ENCODE results near the gene BAHCC1. TPM values are rescaled to one million over a fixed set of nuclear protein-coding genes. Genes with fewer than 3 reads are reported as not detected.

Gene BAHCC1
- total RNA-seq, 1 donor from 2014 or later, result 10.7 TPM

GRCh38 chr17:81456091-81456490, 60.8 kb downstream of the BAHCC1 start:
- no peaks in the 10 kb centered on the region for H3K9me3 Mint-ChIP-seq (ENCODE audit: unreplicated experiment)
- H3K27ac Mint-ChIP-seq (ENCODE audit: unreplicated experiment), result no peak overlapping the region
- DNase-seq (ENCODE audit: low spot score), result no peak
- H3K27me3 Mint-ChIP-seq (ENCODE audit: unreplicated experiment), result peaks cover 4% of the 10 kb centered on the region
- peaks cover 7% of the 10 kb centered on the region for H3K4me1 Mint-ChIP-seq (ENCODE audit: unreplicated experiment)
- no peak for TF ChIP-seq CTCF (IDR thresholded peaks at IDR 0.05; ENCODE audit: unreplicated experiment)
- H3K36me3 Mint-ChIP-seq (ENCODE audit: low read depth, unreplicated experiment), result peaks cover 4% of the 10 kb centered on the region
- H3K4me3 Mint-ChIP-seq (ENCODE audit: unreplicated experiment), result no peak overlapping the region

GRCh38 chr17:81456798-81457197, 61.5 kb downstream of the BAHCC1 start:
- DNase-seq (ENCODE audit: low spot score), result peak; percentile 57
- Mint-ChIP-seq H3K4me1 (ENCODE audit: unreplicated experiment) (peaks cover 7% of the 10 kb centered on the region), H3K27ac (ENCODE audit: unreplicated experiment) (no peak overlapping the region), H3K27me3 (ENCODE audit: unreplicated experiment) (peaks cover 1% of the 10 kb centered on the region), H3K4me3 (ENCODE audit: unreplicated experiment) (no peak overlapping the region), H3K9me3 (ENCODE audit: unreplicated experiment) (no peaks in the 10 kb centered on the region), H3K36me3 (ENCODE audit: low read depth, unreplicated experiment) (peaks cover 4% of the 10 kb centered on the region)
- no peak for TF ChIP-seq CTCF (IDR thresholded peaks at IDR 0.05; ENCODE audit: unreplicated experiment)

DNA sequence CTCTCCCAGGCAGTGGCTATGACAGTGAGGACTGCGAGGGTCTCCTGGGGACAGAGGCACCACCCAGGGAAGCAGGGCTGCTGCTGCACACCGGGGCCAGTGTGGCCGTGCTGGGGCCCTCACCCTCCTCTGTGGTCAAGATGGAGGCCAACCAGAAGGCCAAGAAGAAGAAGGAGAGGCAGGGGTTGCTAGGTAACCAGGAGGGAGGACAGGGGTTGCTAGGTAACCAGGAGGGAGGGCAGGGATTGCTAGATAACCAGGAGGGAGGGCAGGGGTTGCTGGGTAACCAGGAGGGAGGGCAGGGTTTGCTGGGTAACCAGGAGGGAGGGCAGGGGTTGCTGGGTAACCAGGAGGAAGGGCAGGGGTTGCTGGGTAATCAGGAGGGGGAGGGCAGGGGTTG, 62.1 kb downstream of the BAHCC1 start:
- Mint-ChIP-seq H3K4me1 (ENCODE audit: unreplicated experiment) (peaks cover 7% of the 10 kb centered on the region), H3K27me3 (ENCODE audit: unreplicated experiment) (peaks cover 1% of the 10 kb centered on the region), H3K27ac (ENCODE audit: unreplicated experiment) (peak overlapping the region; percentile 82), H3K9me3 (ENCODE audit: unreplicated experiment) (no peaks in the 10 kb centered on the region), H3K36me3 (ENCODE audit: low read depth, unreplicated experiment) (peaks cover 4% of the 10 kb centered on the region), H3K4me3 (ENCODE audit: unreplicated experiment) (no peak overlapping the region)
- TF ChIP-seq CTCF (IDR thresholded peaks at IDR 0.05; ENCODE audit: unreplicated experiment), result no peak
- no peak for DNase-seq (ENCODE audit: low spot score)

DNA sequence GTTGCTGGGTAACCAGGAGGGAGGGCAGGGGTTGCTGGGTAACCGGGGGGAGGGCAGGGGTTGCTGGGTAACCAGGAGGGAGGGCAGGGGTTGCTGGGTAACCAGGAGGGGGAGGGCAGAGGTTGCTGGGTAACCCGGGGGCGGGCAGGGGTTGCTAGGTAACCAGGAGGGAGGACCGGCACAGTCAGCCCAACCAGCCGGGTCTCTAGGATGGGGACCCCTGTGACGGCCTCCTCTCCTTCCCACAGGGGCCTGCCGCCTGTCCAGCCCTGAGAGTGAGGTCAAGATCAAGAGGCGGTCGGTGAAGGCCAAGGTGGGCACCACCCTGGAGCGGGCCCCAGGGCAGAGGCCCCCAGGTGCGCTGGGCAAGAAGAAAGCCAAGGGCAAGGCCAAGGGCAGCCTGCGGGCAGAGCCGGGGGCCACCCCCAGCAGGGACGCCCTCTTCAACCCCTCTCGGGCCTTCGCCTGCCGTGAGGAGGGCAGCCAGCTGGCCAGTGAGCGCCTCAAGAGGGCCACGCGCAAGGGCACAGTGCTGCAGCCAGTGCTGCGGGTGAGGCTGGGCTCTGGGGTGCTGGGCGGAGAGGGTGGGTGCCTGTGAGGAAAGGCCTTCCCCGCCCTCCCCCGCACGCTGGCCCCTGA, 62.8 kb downstream of the BAHCC1 start:
- Mint-ChIP-seq H3K36me3 (ENCODE audit: low read depth, unreplicated experiment) (peaks cover 3% of the 10 kb centered on the region), H3K27ac (ENCODE audit: unreplicated experiment) (no peak overlapping the region), H3K4me1 (ENCODE audit: unreplicated experiment) (peaks cover 7% of the 10 kb centered on the region), H3K4me3 (ENCODE audit: unreplicated experiment) (no peak overlapping the region), H3K27me3 (ENCODE audit: unreplicated experiment) (peaks cover 1% of the 10 kb centered on the region), H3K9me3 (ENCODE audit: unreplicated experiment) (no peaks in the 10 kb centered on the region)
- no peak for TF ChIP-seq CTCF (IDR thresholded peaks at IDR 0.05; ENCODE audit: unreplicated experiment)
- DNase-seq (ENCODE audit: low spot score), result no peak

DNA sequence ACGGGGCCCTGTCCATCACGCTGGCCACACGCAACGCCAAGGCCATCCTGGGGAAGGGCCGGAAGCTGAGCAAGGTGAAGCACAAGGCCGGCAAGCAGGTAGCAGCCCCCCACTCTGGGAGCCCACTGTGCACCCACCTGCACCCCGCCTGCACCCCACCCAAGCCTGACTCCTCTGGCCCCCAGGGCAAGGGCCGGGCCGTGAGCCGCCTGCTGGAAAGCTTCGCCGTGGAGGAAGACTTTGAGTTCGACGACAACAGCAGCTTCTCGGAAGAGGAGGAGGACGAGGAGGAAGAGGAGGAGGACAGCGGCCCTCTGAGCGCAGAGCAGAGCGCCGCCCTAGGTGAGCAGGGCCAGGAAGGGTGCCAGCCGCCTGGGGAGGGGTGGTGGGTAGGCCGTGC, 63.4 kb downstream of the BAHCC1 start:
- H3K4me1 Mint-ChIP-seq (ENCODE audit: unreplicated experiment), result peaks cover 4% of the 10 kb centered on the region
- H3K27ac Mint-ChIP-seq (ENCODE audit: unreplicated experiment), result no peak overlapping the region
- H3K4me3 Mint-ChIP-seq (ENCODE audit: unreplicated experiment), result no peak overlapping the region
- TF ChIP-seq CTCF (IDR thresholded peaks at IDR 0.05; ENCODE audit: unreplicated experiment), result no peak
- no peaks in the 10 kb centered on the region for H3K9me3 Mint-ChIP-seq (ENCODE audit: unreplicated experiment)
- no peak for DNase-seq (ENCODE audit: low spot score)
- H3K36me3 Mint-ChIP-seq (ENCODE audit: low read depth, unreplicated experiment), result no peaks in the 10 kb centered on the region
- peaks cover 1% of the 10 kb centered on the region for H3K27me3 Mint-ChIP-seq (ENCODE audit: unreplicated experiment)

Measured in endothelial cell (in vitro differentiated cells).